Measurements from ENCODE around the gene CXXC5.
"Not testable (repeated sequence)": the region's sequence is repeated elsewhere in the genome, so short reads cannot be mapped to it uniquely, and the experiment has no call there.

The CXXC5 gene

GRCh38 chr5:139712412-139712811 lies 64.3 kb downstream of the CXXC5 start:
- no peak for DNase-seq (ENCODE audit: low read depth)

GRCh38 chr5:139713898-139714297 lies 65.7 kb downstream of the CXXC5 start:
- DNase-seq (ENCODE audit: low read depth) = not testable (repeated sequence)

- no peak for DNase-seq (ENCODE audit: low read depth)
Observed at GRCh38 chr5:139717221-139717620, 69.1 kb downstream of the CXXC5 start.

GRCh38 chr5:139718403-139718802 lies 70.3 kb downstream of the CXXC5 start:
- DNase-seq (ENCODE audit: low read depth) = not testable (repeated sequence)

GRCh38 chr5:139719970-139720369 lies 71.8 kb downstream of the CXXC5 start:
- not testable (repeated sequence) for DNase-seq (ENCODE audit: low read depth)

- DNase-seq (ENCODE audit: low read depth) = no peak
Observed at GRCh38 chr5:139723986-139724587, 75.9 kb downstream of the CXXC5 start.

GRCh38 chr5:139725073-139725830 lies 77.1 kb downstream of the CXXC5 start:
- DNase-seq (ENCODE audit: low read depth) = no peak

- DNase-seq (ENCODE audit: low read depth) = no peak
Observed at GRCh38 chr5:139726248-139726647, 78.1 kb downstream of the CXXC5 start.

GRCh38 chr5:139727615-139728014 lies 79.5 kb downstream of the CXXC5 start:
- not testable (repeated sequence) for DNase-seq (ENCODE audit: low read depth)

GRCh38 chr5:139731281-139731680 lies 83.1 kb downstream of the CXXC5 start:
- DNase-seq (ENCODE audit: low read depth) = no peak

- no peak for DNase-seq (ENCODE audit: low read depth)
Observed at GRCh38 chr5:139732019-139732418, 83.9 kb downstream of the CXXC5 start.

GRCh38 chr5:139733010-139733688 lies 85.0 kb downstream of the CXXC5 start:
- DNase-seq (ENCODE audit: low read depth) = no peak

Data from CMK (cell line).